ENCODE measurements around the gene SPTLC2.
A peak's percentile ranks its signal among the peaks of the same experiment; 100 is the strongest.
"Not testable (repeated sequence)": the region's sequence is repeated elsewhere in the genome, so short reads cannot be mapped to it uniquely, and the experiment has no call there.

Gene SPTLC2, protein sequence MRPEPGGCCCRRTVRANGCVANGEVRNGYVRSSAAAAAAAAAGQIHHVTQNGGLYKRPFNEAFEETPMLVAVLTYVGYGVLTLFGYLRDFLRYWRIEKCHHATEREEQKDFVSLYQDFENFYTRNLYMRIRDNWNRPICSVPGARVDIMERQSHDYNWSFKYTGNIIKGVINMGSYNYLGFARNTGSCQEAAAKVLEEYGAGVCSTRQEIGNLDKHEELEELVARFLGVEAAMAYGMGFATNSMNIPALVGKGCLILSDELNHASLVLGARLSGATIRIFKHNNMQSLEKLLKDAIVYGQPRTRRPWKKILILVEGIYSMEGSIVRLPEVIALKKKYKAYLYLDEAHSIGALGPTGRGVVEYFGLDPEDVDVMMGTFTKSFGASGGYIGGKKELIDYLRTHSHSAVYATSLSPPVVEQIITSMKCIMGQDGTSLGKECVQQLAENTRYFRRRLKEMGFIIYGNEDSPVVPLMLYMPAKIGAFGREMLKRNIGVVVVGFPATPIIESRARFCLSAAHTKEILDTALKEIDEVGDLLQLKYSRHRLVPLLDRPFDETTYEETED

DNA sequence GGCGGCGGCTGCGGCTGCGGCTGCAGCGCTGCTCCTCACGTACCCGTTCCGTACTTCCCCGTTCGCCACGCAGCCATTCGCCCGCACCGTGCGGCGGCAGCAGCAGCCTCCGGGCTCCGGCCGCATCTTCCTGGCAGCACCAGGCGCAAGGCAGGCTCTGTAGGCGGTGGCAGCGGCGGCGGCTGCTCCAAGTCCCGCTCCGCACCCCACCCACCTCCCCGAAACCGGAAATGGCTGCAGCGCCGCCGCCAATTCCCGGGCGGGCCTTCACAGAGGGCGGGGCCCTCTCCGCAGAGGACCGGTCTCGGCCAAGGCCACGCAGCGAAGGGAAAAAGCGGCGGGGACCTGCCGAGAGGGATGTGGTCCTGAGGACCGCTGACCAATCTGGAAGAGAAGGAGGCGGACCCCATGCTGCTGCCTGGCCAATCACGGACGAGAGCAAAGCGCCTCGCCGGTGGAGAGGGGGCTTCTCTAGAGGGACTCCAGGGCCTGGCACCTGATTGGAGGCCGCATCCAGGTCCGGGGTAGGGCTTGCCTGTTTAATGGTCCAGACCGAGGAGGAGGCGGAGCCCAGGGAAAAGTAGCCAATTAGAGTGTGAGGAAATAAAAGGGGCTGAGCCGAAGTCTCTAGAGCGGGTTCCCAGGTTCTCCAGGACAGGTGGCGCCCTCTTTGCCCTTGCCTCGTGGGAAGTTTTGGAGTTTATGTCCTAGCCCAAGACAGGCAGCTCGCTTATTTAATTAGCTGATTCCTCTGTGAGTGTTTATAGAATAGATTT, at the start of gene SPTLC2:
SPTLC2 (minus strand) TSS at position 184 of the 776 bp plus-strand sequence; CDS start at position 126, 58 bp downstream.
- DNase-seq: peak; percentile 95

- no peak for DNase-seq
These were observed 46.9 kb upstream of the SPTLC2 start for GRCh38 chr14:77663293-77663692.

DNA sequence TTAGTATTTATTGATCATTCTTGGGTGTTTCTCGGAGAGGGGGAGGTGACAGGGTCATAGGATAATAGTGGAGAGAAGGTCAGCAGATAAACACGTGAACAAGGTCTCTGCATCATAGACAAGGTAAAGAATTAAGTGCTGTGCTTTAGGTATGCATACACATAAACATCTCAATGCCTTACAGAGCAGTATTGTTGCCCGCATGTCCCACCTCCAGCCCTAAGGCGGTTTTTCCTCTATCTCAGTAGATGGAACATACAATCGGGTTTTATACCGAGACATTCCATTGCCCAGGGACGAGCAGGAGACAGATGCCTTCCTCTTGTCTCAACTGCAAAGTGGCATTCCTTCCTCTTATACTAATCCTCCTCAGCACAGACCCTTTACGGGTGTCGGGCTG, 45.1 kb upstream of the SPTLC2 start:
- not testable (repeated sequence) for DNase-seq

DNA sequence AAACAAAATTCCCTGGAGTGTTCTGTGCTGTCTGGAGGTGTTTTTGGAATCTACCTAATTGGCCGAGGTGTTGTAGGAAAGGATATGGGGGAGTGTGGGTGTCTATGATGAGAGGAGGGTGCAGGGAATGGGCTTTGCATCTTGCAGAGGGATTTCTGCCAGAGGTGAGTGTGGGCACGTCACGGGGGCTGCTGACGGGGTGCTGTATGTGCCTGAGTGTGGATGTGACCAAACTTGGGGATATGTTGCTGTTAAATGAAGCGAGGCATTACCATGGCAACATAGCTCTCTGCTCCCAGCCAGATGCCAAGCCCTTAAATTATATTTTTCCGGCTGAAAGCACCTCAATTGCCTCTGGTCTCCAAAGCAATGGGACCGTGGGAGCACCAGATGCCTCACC, 44.3 kb upstream of the SPTLC2 start:
- DNase-seq: no peak

- no peak for DNase-seq
These were observed 43.4 kb upstream of the SPTLC2 start for GRCh38 chr14:77659831-77660230.

DNA sequence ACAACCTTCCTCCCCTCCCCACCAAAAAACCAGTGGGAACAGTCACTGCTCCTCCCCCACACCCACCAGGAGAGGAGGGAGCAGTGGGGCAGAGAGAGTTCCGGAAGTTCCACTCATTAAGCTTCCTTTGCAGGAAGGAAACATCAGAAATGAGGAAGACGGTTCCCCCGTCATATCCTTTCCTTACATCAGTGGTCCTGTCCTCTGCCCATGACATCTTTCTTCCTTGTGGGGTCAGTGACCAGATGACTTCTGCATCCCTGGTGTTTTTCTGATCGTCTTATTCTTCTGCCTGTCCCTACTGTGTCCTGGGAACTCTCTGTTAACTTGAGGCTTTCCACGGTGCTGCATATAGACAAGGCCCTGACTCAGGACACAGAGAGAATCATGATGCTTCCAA, 40.8 kb upstream of the SPTLC2 start:
- DNase-seq: no peak

GRCh38 chr14:77654001-77654441, 37.6 kb upstream of the SPTLC2 start:
- no peak for DNase-seq

DNA sequence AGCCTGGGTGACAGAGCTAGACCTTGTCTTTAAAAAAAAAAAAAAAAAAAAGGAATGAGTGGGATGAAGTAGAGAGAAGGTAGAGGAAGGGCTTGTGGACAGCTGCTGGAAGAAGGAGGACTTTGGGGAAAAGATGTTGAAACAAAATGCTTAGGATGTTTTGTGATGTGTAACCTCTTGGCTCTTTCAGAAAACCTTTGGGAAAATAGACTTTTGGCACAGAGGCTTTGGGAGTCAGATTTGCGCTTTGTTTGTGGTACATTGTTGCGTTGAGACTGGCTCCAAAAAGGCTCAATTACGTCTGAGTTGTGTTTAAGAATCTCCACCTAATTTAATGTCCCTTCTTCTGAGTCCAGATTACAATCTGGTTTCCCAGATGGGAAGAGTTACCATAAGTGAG, 32.9 kb upstream of the SPTLC2 start:
- DNase-seq: no peak

DNA sequence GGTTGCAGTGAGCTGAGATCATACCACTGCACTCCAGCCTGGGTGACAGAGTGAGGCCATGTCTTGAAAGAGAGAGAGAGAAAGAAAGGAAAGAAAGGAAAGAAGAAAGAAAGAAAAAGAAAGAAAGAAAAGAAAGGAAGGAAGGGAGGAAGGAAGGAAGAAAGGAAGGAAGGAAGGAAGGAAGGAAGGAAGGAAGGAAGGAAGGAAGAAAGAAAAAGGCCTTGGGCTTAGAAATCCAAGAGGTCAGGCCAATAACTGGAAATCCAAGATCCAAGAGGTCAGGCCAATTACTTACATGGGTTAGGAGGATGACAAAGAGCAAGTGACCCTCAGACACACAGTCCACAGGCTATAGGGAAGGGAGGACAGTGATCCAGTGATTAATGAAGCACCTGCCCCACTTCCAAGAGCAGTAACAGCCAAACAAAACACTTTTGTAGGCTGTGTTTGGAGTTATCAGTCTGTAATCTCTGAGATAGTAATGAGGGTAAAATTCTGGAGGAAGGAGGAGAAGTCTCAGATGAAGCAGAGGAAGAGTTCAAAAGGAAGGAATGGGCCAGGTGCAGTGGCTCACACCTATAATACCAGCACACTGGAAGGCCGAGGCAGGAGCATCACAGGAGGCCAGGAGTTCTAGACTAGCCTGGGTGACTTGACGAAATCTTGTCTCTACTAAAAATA, 32.2 kb upstream of the SPTLC2 start:
- DNase-seq: no peak

DNA sequence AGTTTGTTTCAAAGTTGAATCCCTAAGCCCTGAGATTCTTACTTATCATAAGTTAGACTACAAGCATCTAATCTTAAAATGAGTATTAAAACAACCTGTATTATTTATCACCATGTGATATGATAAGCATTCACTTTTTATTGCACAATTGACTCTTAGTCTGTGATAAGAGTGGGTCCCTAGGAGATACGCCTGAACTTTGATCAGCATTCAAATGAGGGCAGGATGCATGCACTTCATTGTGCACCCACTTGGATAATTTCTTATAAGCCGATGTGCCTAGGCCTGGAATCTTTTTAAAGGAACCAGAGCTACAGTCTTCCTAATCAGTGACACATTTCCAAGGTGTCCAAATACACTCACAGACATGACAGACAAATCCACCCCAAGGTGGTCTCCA, 31.4 kb upstream of the SPTLC2 start:
- no peak for DNase-seq

GRCh38 chr14:77646907-77647306, 30.5 kb upstream of the SPTLC2 start:
- no peak for DNase-seq

GRCh38 chr14:77645520-77646230, 29.2 kb upstream of the SPTLC2 start:
- no peak for DNase-seq

GRCh38 chr14:77642407-77642806, 26.0 kb upstream of the SPTLC2 start:
- DNase-seq: no peak

- no peak for DNase-seq
These were observed 25.3 kb upstream of the SPTLC2 start for GRCh38 chr14:77641534-77642341.

- DNase-seq: no peak
These were observed 24.5 kb upstream of the SPTLC2 start for GRCh38 chr14:77640756-77641533.

DNA sequence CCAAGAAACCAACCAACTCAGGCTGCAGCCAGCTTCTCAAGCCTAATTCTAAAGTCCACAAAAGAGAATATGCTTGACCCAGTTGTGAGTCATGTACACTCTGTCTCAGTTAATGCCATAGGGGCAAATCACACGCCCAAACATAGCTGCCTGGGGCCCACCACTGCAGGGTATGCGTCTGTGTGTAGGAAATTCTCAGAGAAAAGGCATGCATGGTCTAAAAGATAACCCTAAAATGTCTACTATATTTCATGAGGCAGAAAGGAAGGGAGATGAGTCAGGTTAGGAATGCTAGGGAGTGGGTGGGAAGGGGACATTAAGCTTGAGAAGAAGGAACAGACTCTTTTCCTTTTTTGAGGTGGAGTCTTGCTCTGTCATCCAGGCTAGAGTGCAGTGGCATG, 22.3 kb upstream of the SPTLC2 start:
- no peak for DNase-seq

- not testable (repeated sequence) for DNase-seq
These were observed 19.4 kb upstream of the SPTLC2 start for GRCh38 chr14:77635869-77636268.

GRCh38 chr14:77635466-77635865, 19.0 kb upstream of the SPTLC2 start:
- DNase-seq: not testable (repeated sequence)

DNA sequence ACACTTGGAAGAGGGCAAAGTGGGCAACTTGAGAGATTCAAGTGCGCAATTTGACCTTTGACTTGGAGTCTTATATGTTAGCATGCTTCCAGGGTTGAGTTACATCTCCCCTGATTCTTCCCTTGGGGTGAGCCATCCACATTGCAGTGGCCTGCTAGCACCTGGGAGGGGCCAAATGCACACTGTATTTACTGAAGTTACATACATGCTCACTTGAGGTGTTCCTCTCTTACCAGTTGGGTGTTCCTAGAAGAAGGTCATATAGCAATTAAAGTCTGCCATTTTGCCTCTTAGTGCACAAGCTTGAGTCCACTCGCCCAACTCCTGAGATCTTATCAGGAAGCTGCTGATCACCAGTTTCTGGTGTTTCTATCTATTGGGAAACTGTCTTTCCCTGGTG, 13.7 kb upstream of the SPTLC2 start:
- DNase-seq: no peak

DNA sequence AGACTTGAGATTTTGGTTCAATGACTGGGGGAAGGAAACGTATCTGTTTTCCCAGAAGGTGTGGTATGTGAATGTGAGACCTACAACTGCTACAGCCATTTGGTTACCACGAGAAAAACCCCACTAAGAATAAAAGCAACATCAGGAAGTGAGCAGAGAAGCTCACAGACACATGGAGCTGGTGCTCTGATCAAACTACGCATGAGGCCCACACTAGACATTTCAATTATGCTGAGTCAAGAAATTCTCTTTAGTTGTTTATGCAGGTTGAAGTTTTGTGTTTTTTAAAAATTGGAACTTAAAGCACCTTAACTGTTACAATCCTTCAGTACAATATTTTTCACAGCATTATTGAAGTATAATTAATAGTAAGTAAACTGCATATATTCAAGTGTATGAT, 8.9 kb upstream of the SPTLC2 start:
- DNase-seq: no peak

- no peak for DNase-seq
These were observed 6.8 kb upstream of the SPTLC2 start for GRCh38 chr14:77623201-77623600.
